GM19467 (cell line): ENCODE data around the gene AMN.

Experiments
- ATAC-seq: cut with Tn5 transposase; IDR thresholded peaks from one replicate; pipeline ENCODE4 v1.9.1; 2021; ENCODE audit warnings: mild to moderate bottlenecking, moderate library complexity; ENCODE audit not compliant: unreplicated experiment

Gene AMN

DNA sequence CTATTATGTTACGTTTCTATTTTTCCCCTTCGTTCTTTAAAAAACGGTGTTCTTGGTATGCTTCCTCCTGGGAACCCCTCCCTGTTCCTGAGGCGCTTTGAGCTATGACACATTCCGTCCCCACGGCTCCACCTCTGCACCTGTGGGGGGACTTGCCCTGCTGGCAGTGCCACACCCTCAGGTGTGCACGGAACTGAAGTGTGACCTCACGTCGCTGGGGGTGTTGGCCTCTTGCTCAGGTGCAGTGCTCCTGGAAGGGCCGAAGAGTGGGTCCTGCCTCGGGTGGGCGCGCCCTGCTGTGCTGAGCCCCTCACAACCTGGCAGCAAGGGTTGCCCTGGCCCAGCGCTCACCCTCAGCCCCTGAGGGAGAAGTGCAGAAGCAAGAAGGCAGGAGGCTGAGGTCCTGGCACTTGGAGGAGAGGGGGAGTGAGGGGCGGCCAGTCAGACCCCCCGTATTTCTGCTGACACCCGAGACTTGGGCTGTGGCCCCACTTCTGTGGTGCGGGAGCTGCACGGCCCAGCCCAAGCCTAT lies 4.9 kb downstream of the AMN start:
- no peak for ATAC-seq

DNA sequence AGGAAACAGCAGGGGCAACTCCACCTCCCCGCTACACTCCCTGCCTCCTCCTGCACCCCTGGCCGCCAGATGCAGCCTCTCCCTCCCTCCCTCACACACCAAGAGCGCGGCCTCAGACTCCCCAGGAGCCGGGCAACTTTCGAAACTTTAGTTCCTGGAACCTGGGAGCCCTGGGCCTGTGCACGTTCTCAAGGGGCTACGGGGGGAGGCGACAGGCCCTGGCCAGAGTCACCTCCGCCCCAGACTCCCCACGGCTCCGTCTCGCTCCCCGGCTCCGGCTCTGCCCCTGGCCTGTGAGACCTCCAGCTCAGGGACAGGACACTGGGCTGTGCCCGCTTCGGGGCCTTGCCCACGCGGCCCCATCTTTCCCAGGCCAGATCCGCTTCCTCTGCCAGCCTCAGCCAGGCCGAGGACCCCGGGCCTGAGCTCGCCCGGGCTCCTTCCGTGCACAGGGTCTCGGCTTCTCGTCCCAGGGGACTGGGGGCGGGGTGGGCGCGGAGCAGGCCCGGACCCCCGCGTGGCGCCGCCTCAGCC lies 5.5 kb downstream of the AMN start:
- peak; percentile 3 for ATAC-seq

DNA sequence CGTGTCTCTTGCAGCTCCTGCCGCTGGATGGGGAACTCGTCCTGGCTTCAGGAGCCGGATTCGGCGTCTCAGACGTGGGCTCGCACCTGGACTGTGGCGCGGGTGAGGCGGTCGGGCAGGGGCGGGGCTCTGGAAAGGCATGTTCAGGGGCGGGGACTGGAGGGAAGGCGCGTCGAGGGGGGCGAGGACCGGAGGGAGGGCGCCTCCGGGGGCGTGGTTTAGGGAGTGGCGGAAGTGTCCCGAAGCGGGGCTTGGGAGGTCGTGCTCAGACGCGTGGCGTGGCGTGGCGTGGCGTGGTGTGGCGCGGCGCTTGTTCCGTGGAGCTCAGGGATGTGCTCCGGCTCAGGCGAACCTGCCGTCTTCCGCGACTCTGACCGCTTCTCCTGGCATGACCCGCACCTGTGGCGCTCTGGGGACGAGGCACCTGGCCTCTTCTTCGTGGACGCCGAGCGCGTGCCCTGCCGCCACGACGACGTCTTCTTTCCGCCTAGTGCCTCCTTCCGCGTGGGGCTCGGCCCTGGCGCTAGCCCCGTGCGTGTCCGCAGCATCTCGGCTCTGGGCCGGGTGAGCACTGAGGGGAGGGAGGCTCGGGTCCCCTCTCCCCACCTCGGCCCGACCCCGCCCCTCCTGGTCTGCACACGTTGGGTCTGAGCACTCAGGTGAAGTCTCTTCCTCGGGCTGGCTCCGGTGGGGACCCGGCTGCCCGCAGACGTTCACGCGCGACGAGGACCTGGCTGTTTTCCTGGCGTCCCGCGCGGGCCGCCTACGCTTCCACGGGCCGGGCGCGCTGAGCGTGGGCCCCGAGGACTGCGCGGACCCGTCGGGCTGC lies 6.2 kb downstream of the AMN start:
- peak; percentile 52 for ATAC-seq

DNA sequence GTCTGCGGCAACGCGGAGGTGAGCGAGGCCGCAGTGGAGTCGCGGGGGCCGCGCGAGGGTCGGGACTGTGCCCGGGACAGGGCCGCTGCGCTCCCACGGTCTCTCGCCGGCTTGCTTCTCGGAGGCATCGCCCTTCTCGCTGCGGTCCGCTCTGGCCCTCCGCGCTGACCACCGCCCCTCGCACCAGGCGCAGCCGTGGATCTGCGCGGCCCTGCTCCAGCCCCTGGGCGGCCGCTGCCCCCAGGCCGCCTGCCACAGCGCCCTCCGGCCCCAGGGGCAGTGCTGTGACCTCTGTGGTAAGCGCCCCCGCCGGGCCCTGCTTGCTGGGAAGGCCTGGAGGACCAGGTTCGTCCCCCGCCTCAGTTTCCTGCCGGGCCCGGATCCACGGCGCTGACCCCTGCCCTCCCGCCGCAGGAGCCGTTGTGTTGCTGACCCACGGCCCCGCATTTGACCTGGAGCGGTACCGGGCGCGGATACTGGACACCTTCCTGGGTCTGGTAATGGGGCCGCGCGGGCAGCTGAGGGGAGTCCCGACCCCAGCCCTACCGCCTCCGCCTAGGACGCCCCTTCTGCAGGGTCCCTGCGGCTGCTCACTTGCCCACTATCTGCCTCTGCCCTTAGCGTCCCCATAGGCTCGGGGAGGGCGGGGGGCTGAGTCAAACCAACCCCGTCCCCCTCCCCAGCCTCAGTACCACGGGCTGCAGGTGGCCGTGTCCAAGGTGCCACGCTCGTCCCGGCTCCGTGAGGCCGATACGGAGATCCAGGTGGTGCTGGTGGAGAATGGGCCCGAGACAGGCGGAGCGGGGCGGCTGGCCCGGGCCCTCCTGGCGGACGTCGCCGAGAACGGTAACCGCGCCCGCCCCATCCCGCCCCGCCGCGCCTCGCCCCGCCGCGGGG lies 7.0 kb downstream of the AMN start:
- ATAC-seq: no peak

DNA sequence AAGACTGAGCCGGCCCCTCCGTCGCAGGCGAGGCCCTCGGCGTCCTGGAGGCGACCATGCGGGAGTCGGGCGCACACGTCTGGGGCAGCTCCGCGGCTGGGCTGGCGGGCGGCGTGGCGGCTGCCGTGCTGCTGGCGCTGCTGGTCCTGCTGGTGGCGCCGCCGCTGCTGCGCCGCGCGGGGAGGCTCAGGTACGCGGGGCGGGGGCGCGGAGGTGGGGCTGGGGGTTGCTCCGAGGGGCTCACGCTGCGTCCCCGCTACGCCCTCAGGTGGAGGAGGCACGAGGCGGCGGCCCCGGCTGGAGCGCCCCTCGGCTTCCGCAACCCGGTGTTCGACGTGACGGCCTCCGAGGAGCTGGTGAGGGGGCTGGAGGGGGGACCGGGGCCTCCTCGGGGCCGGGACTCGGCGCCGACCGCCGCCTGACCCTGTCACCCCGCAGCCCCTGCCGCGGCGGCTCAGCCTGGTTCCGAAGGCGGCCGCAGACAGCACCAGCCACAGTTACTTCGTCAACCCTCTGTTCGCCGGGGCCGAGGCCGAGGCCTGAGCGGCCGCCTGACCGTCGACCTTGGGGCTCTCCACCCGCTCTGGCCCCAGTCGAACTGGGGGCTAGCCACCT lies 7.8 kb downstream of the AMN start:
- ATAC-seq: no peak

DNA sequence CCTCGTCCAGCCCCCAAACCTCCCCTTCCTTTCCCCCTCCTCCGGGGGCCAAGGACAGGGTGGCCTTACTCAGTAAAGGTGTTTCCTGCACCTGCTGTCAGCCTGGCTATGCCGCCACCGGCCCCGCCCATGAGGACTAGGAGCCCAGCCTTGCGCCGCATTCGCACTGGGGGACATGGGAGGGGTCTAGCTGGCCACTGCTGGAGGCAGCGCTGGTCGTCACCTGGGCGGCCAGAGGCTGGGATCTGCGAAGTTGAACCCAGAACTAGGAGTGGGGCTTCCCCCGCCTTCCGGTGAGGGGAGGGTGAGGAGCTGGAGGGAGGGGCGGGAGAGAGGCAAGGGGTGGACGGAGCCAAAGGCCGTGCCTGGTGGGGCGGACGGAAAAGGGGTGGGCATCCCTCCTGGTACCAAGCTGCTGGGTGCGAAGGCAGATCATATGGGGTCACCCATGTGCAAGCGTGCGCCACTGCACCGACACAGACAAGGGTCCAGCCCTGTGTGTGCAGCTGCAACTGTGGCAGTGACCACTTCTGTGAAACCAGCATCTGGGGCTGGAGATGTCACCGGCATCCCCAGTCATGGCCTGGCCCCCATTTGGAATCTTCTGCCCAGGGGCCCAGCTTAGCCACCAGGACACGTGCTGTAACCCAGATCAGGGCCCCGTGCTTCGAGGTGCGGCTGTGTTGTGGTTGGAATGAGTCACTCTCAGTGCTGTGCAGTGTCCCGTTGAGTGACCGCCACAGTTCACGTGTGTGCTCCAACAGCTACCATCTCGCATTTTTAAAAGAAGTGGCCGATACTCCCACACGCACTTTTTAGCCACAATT lies 8.5 kb downstream of the AMN start:
- no peak for ATAC-seq

DNA sequence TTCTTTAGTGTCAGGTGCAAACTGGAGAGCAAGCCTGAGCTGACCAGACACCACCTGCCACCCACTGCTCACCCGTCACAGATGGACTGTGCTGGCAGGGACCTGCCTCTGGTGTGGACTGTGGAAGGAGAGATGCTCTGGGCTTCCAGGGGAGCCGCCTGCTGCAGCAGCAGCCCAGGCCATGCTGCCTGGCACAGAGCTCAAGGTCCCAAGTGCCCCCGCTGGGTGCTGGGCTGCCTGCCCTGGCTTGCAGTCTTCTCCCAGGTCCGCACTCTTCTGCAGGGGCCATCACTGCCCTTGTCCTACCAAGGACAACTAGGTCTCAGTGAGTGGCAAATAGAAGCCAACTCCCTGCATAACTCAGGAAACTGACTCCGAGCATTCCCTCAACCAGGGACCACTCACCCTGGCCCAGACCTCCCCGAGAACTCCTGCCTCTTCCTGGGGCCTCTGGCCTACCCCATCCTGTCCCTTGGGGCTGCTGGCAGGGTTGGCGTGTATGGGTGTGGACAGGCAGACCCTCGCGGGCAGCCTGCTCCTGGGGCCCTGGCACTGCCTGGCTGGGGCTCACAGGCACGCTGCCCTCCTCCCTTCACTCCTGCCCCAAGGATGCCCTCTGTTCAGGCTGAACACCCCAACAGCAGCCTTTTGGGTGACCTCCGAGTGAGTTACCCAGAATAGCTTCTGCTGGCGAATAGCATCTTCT lies 9.3 kb downstream of the AMN start:
- ATAC-seq: no peak

DNA sequence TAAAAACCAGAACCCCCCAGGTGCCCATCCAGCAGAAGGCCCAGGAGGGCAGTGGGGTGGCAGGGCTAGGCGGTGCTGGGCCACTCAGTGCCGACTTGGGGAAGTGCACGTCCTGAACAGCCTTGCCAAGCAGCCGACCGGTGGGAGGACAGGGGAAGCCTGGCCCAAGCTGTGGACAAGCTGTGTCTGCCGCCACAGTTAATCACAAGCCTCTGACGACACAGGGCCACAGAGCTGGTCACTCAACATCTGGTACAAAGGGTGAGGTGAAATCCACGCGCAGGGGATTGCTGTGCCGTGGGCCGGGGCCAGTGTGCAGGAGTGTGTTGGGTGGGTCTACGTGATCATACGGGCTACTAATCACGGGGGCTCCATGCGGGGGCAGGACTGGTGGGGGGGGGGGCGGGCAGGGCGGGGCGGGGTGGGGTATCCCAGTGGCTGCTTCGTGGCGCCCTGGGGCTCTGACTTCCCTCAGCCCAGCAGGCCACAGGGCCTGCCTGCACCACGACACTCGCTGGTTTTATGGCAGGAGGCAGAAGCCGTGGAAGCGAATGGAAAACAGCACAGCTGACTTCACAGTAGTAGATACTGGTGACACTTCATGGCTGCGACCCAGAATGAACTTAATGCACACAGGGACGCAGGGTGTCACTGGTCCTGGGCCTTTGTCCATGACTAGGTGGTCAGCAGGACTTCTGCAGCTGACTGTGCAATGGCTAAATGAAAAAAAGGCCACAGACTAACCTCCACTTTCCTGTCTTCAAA lies 10.2 kb downstream of the AMN start:
- no peak for ATAC-seq

DNA sequence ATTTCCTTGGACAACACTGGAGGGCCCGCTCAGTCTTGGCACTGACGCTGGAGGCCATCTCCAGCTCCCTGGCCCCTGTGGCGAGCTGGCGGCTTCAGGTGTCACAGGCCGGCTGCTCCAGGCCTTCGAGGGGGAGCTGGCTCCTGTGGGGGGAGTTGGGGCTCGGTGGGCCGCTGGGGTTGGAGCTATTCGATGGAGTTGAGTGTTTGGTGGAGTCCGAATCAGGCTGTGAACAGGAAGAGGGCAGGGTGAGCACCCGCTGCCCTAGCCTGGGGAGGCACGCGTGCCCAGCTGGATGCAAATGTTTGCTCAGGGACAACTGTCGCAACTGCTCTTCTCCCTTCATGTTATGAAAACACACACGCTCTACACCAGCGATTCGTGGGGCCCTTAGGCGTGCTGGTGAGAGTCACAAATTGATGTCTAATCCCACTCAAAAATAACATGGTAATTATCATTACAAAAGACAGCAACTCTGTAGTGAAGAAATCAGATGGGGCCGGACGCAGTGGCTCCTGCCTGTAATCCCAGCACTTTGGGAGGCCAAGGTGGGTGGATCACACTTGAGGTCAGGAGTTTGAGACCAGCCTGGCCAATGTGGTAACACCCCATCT lies 11.3 kb downstream of the AMN start:
- no peak for ATAC-seq

DNA sequence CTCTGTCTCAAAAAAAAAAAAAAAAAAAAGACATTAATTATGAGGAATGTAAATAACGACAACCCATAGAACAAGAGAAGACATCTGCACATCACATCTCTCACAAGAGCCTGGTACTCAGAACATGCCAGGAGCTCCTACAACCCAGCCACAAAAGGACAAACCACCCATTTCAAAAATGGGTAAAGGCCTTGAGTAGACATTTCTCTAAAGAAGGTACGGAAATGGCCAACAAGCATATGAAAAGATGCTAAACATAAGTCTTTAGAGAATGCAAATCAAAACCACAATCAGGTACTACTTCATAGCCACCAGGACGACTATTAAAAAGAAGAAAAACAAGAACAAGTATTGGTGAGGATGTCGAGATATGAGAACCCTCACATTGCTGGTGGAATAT lies 13.3 kb downstream of the AMN start:
- no peak for ATAC-seq

DNA sequence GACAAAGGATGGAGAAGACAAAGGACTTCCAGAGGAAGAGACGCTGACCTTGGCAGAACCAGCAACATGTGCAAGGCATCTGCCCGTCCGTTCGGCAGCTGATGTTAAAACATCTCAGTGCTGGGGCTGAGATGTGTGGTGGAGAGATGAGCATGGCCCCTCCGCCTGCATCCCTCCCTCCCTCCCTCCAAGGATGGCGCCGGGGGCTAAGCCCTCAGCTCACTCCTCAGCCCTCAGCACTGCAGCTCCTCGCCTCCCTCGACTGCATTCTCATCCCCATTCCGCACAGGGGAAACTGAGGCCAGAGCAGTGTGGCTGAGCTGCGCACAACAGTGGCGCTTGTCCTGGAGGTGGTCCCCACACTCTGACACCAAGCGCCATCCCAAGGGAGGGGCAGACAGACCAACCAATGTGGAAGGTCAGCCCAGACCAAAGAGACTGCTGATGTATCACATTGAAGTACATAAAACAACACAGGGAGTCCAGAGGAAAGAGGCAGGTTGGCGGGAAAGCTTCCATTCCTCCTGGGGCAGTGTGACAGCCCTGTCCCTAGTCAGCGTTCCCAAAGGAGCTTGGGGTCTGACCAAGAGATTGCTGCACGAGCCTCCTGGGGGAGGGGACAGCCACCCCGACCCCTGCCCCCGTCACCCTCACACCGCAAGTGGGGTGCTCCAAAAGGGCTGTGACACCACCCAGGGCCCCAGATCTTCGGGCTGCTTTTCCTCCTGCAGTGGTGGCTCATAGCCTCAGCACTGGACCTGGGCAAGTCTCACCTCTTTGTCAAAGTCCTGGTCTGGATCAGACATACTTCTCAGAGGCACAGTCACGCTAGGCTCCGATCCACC lies 15.1 kb downstream of the AMN start:
- no peak for ATAC-seq

DNA sequence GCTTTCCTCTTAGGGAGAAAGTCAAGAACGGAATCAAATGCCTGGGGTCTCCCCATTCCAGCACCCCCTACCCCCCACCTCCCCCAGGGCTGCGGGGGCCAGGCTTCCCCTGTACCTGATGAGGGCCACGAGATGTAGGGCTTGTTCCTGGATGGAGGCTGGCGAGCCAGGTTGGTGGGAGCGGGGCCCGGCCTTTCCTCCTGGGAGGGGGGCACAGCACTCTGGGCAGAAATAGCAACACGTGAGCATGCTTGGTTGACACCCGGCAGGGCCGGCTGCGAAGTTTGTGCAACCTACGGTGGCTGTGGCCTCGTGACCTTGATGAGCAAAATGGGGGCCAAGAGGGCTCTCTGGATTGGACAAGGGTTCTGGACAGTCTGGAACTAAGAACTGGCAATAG lies 15.7 kb downstream of the AMN start:
- ATAC-seq: no peak

DNA sequence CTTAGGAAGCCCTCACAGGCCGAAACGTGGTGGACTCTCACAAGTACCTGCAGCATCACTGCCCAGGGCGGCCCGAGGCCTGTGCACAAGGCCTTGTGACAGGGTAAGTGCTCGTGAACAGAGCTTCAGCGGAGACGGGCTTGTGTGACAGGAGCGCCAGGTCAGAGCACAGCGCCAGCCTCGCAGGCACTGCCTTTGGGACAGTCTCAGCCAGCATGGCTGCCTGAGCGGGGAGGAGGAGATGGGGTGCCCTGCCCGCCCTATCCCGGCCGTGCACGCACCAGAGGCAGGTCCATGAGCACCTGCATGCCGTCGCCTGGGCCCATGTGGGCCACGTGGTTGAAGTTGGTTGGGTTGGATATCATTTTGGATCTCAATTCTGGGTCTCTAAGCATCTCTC lies 16.9 kb downstream of the AMN start:
- no peak for ATAC-seq

DNA sequence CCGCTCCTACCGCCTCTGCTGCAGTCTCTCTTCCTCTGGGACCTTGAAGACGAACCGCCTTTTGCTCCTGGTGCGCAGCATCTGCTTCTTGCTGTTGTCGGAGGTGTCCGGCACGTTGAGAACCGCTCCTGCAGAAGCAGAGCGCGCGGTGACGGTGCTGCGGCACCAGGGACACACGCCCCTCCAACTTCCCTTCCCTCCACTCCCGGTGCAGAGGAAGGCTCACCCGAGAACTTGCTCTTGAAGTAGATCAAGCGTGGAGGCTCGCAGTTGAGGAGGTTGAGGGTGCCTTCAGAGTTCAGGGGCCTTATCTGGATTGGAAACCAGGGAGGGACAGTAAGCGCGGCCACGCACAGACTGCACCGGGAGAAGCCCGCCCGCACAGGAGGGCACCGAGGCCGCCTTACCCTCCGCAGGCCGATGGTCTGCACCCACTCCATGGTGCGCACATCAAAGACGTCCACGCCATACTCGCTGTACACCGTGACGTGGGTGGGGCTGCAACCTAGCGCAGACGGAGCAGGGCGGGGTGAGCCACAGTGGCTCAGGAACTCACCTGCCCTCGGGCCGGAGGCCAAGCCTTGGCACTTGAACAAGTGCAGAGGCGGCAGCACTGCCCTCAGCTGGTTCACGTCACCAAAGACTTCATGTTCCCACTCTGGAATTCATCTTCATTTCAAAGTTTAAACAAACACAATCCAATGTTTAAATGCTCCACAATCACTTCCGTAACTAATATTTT lies 17.5 kb downstream of the AMN start:
- ATAC-seq: no peak

DNA sequence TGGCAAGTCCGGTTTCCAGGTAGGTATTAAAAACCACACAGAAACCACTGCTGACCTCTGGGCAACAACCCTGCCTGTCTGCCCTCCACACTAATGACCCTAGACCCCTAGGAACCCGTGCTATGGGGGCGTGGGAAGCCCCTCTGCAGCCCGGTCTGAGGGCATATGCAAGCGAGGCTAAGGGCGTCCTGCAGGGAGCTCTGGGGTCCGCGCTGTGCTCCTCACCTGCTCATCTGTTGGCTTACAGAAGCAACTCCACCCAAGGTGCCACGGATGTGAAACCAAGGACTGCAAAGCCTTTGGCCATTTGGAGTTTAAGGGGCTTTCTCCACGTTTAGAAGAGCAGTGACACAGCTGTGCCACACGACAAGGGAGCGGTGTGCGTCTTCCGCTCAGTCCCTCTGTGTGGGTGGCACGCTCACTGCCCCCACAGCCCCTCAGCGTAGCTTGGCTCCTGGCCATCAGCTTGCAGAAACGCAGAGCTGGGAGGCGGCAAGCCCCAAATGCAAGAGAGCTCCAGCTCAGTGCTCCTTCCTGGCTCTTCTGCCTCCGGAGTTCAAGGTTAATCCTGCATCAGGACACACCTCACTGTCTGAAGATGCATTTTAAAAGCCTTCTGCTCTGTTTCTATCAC lies 18.4 kb downstream of the AMN start:
- no peak for ATAC-seq

DNA sequence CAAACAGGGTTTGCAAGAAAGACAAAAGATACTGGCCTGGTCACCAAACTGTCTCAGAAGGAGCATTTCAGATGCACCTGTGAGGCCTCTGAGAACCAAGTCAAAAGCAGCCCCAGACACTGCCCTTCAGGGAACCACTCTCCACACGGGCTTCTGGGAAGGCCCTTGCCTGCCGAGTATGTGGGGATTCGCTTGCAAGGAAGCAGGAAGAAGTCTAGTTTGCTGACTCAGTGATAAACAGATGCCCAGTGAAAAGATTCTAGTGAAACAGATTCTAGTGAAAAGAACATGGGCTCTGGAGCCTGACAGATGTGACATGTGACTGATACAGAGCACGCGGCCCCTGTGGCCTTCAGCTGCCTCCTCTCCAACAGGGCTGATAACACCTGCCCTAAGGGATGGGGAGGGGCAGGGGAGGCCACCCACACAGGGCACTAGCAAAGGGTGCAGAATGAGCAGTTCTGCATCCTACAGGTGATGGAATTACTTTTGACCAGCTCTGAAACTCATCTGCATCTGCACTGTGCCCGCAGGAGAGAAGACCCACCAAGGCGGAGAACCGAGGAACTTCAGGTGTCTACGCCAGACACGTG lies 19.1 kb downstream of the AMN start:
- ATAC-seq: no peak
